Eye (tissue), 1 donor: Measurements from ENCODE around the gene KSR1.

Experiments used
- DNase-seq: peaks from one replicate; pipeline ENCODE4 v3.0.0-alpha.2; 2015

KSR1 gene

DNA sequence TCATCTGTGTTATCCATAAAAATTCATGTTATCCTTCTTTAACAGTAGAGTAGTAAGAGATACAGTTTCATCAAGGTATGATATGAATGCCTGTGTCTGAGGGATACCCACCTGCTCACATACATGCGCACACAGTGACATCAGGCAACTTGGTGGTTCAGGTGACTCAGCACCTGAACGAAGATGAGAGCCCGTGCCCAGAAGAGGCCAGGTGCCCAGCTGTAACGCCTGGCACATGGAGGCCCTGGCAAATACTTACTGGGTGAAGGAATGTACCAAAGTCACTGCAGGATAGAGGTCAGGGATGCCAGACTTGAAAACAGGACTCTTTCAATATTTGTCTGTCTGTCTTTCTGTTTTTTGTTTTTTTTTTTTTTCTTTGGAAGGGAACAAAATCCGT lies 102.1 kb downstream of the KSR1 start:
- no peak for DNase-seq

- DNase-seq, result no peak
Measured at GRCh38 chr17:27558842-27559505, 102.7 kb downstream of the KSR1 start.

DNA sequence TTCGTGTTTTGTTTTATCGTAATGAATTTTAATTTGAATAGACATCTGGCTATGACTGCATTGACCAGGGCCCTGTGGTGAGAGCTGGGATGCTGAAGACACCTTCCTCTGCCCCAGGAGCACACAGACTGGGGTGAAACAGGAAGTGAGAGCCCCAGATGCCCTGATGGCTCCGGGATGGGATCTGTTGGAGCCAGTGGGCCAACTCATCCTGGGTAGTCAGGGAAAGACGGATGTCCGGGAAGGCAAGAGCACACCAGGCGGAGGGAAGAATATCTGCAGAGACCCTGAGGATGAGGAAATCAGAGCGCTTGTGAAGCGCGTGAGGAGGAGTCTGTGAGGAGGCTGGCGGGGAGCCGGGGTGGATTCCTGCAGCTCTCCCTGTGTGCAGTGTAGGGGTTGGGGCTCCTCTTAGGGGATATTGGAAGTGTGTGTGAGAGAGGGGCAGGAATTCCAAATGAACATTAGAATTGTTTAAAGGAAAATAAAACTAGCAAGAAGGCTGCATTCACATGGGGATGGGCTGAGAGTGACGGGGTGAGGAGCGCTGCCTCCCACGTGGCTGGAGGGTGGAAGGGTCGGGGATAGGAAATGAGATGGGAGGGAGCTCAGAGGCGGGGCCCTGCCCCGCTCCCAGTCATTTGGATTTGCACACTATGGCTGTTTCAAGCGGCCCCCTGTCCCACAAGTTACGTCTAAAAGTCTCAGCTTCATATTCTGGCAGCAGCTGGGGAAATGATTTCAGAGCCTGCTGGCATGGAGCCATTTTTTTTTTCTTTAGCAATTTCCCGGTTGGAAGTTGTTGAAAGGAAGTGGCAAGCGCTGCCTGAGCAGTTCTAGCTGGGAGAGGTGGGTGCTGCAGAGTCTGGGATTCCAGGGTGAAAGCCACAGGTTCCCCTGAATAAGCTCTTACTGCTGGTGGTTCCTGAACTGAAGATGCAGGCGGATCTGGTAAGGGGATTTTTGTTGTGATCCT lies 103.5 kb downstream of the KSR1 start:
- peak; percentile 92 for DNase-seq

DNA sequence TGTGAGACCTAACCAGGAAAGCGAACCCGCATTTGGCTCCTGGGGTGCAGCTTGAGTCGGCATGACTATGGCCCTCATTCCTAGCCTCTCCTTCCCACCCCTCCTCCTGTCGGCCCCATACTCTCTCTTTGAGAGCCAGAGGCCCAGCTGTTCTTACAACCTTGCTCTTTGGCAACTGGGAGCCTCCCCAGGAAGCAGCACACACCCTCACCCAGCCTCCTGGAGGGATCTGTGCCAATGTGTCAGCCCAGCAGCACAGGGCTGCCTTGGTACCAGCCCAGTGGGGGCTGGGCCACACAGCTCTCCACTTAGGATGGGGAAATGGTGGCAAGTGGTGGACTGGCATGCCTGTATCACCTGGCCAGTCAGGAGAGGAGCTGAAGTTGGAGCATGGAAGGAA lies 104.4 kb downstream of the KSR1 start:
- DNase-seq, result no peak

GRCh38 chr17:27562777-27563455 lies 106.7 kb downstream of the KSR1 start:
- no peak for DNase-seq

GRCh38 chr17:27563532-27563931 lies 107.3 kb downstream of the KSR1 start:
- no peak for DNase-seq

DNA sequence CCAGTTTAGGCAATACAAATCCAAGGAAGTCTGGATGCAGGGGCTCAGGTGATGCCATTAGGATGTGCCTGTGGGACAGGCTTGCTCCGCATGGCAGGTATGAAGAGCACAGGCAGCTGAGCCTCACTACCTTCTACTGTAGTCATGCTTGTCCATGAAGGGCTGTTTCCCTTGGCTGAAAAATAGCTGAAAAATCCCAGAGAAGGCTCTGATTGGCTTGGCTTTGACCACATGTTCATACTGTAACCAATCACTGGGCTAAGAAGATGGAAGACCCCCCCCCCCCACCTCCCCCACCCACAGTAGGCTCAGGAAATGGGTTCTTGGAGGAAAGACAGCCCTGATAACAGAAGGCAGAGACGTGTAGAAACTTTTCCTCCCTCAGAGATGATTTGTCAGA lies 108.2 kb downstream of the KSR1 start:
- no peak for DNase-seq

DNA sequence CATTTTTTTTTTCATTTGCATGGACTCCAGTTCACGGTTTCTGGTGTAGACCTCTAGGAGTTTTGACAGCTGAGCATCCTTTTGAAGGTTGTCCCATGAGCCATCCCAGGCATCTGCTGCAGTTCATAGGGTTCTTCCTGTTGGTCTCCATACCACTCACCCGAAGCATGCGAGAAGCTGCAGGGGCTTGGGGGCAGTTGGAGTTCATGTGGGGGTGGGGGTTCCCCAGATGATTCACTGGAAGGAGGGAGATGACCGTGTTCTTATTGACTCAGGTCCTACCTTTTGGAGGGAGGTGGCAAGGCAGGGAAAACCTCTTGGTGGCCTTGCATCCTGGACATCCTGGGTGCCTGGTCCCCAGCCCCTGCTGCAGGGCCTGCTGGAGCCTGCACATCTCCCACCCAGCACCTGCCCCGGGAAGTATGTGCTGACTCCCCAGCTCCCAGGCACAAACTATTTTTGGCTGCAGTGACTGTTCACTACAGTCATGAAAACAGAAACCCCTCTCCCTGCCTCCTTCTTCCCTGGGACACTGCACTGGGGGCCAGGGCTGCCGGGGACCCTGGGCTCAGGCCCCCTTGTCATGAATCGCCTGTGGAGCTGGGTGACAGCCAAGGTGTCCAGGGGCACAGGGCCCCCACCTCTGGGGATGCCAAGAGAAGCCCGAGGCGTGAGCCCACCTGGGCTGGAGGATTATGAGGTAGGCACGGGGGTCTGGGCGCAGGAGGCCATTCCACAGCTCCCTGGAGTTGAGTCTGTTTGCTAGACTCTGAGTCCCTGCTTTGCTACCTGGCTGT lies 109.8 kb downstream of the KSR1 start:
- DNase-seq, result no peak

- DNase-seq, result no peak
Measured at GRCh38 chr17:27566671-27567562, 110.7 kb downstream of the KSR1 start.

- no peak for DNase-seq
Measured at GRCh38 chr17:27567563-27567859, 111.3 kb downstream of the KSR1 start.

- no peak for DNase-seq
Measured at GRCh38 chr17:27568216-27568615, 112.0 kb downstream of the KSR1 start.

GRCh38 chr17:27568811-27569210 lies 112.6 kb downstream of the KSR1 start:
- DNase-seq, result no peak

DNA sequence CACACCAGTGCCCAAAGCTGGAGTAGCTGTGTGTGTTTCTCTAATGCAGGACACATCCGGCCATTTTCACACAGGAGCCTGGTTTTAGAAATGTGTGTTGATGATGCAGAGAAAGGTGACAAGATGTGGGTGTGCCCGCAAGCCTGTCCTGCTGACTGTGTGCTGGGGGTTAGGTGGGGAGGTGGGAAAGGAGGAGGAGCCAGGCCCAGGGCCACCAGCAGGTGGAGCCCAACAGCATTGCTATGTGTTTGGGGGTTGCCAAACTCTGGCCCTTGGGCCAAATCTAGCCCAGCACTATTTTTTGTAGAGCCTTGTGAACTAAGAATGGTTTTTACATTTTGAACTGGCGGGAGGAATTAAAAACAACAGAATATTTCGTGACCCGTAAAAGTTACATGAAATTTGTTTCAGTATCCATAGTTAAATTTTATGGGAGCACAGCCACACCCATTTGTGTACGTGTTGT lies 113.0 kb downstream of the KSR1 start:
- no peak for DNase-seq

DNA sequence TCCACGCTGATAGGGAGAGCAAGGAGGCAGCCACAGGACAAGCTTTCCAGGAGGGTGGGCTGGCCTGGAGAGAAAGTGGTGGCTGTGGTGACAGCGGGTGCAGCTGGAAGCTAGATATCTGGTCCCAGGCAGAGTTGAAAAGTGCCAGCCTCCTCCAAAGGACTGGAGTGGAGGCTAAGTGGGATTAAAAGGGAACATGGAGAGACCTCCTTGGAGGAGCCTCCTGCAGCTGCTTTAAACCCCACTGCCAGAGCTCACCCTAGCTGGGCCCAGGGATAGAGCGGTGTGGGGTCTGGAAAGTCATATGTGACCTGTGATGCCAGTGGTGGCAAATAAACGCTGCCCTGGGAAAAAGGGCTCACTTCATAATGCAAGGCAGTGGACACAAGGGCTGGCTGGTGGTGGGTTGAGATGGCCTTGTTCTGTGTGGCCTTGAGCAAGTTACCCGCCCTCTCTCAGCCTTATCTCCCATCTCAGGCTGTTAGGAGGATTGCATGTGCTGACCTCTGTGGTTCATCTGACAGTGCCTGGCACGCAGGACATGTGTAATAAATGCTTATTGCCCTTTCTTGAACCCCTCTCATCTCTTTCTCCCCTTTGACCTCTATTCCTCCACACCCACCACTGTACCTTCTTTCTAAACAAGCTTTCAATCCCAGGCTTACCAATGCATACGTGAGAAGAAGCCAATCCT lies 113.8 kb downstream of the KSR1 start:
- DNase-seq, result no peak

GRCh38 chr17:27570578-27570914 lies 114.3 kb downstream of the KSR1 start:
- no peak for DNase-seq

- DNase-seq, result no peak
Measured at GRCh38 chr17:27571563-27572352, 115.5 kb downstream of the KSR1 start.

- DNase-seq, result no peak
Measured at GRCh38 chr17:27572665-27573064, 116.4 kb downstream of the KSR1 start.

- DNase-seq, result no peak
Measured at GRCh38 chr17:27573548-27573947, 117.3 kb downstream of the KSR1 start.

GRCh38 chr17:27573971-27574525 lies 117.8 kb downstream of the KSR1 start:
- no peak for DNase-seq
